HL-60 (cell line): ENCODE measurements around the gene PTPRG.

Experiments used
- DNase-seq, 2 experiments: peaks; one replicate each; pipeline ENCODE4 v3.0.0-alpha.2; 2010 to 2020; ENCODE audit warnings: low read depth in 1 of 2, low spot score in 1 of 2
- H3K27ac ChIP-seq: fragments of 250-450 bp; sonication (Bioruptor Pico); replicated peaks from 2 replicates; pipeline ENCODE4 v1.5.1; 2020; ENCODE audit warnings: mild to moderate bottlenecking, moderate library complexity
- H3K27me3 ChIP-seq: fragments of 250-450 bp; sonication (Bioruptor Pico); 2 replicates; pipeline ENCODE4 v1.5.1; 2021; ENCODE audit warnings: mild to moderate bottlenecking, moderate library complexity; ENCODE audit not compliant: insufficient read depth, poor library complexity, severe bottlenecking
- H3K4me3 ChIP-seq: replicated peaks from 2 replicates; pipeline ENCODE4 v1.5.1; 2011; ENCODE audit warnings: mild to moderate bottlenecking, control low read depth, low read length; ENCODE audit not compliant: insufficient read depth
- CTCF ChIP-seq: IDR thresholded peaks from one replicate; pipeline ENCODE4 v1.5.1; 2011; ENCODE audit warnings: low read length, control low read depth, inconsistent platforms; ENCODE audit not compliant: insufficient read depth
- GABPA ChIP-seq: IDR thresholded peaks from 2 replicates; pipeline ENCODE4 v1.6.1; 2012; ENCODE audit warnings: low read depth
- POLR2AphosphoS5 ChIP-seq: IDR thresholded peaks from 2 replicates; pipeline ENCODE4 v1.6.1; 2012; ENCODE audit warnings: low read depth
- REST ChIP-seq: IDR thresholded peaks from 2 replicates; pipeline ENCODE4 v1.6.1; 2012; ENCODE audit warnings: low read depth; ENCODE audit not compliant: insufficient replicate concordance
- SPI1 ChIP-seq: IDR thresholded peaks from 2 replicates; pipeline ENCODE4 v1.6.1; 2012; ENCODE audit warnings: low read depth, mild to moderate bottlenecking, borderline replicate concordance

PTPRG gene

DNA sequence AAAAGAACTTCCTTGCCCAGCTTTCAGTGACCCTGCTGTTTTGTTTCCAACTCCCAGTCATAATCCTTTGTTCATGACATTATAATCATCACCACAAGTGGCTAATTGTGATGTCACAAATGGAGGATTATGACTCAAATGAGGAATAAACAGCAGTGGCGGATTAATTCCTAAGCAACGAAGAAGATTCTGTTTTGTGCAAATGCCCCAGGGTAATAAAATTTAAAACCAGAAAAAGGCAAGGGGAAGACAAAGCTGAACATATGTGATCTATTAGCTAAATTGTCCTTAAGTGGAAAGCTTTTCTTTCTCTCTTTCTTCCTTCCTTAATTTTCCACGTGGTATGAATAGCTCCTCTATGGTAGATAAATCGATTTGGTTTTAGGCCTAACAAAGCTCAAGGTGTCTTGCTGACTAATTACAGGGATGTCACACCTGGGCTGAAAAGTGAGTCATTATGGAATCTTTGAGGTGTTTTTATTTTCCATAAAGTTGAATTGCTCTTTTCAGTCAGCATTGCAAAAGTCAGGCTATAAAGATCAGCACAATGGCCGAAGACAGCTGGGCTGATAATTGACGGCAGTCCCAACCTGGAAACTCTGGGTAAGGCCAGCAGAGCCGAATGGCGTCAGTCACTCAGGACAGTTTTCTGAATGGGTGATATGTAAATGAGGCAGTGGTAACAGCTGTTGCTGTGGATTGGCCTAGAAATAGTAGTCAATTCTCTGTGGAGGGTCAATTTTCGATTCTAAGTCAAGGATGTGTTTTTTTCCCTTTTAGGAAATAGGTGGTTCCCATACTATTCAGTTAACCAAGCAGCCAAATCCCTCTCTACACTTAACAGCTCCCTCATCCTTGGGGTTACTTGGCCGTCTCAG, 121.5 kb downstream of the PTPRG start:
- DNase-seq: no peak
- TF ChIP-seq GABPA (no peak), CTCF (no peak), POLR2AphosphoS5 (no peak), SPI1 (no peak), REST (no peak)
- H3K27me3 ChIP-seq: no peaks in the 10 kb centered on the region
- no peak overlapping the region for H3K27ac ChIP-seq
- H3K4me3 ChIP-seq: no peak overlapping the region

DNA sequence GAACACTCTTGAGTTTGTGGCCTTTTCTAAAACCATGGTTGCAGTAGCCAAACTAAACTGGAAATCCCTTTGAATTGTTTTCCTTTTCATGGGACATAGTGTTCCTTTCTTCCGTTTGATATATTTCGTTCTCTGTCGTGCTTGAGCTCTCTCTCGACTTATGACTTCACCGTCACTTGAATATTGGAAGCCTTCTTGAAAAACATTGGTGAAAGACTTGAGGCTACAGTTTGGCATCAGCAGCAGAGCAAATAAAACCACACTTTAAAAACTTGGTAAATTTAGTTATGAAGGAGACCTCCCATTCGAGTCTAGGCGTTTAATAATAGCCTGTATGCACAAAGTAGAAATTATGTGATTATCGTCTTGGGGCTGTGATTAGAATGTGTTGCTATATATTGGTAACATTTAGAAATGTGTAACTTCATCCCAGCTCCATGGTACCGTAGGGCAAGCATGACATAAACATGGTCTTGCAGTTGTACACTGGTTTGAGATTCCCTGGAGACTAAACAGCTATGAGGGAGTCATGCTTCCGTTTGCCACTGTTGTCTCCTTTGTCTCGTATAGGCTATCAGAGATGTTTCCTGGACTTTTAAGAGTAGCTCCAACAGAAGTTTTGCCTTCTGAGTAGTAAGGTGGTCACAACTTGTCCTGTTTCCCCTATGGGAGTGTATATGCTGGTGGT, 122.3 kb downstream of the PTPRG start:
- no peak overlapping the region for H3K4me3 ChIP-seq
- TF ChIP-seq POLR2AphosphoS5: no peak
- no peak for TF ChIP-seq CTCF
- no peak for TF ChIP-seq REST
- TF ChIP-seq GABPA: no peak
- TF ChIP-seq SPI1: no peak
- H3K27me3 ChIP-seq: no peaks in the 10 kb centered on the region
- no peak for DNase-seq
- no peak overlapping the region for H3K27ac ChIP-seq

DNA sequence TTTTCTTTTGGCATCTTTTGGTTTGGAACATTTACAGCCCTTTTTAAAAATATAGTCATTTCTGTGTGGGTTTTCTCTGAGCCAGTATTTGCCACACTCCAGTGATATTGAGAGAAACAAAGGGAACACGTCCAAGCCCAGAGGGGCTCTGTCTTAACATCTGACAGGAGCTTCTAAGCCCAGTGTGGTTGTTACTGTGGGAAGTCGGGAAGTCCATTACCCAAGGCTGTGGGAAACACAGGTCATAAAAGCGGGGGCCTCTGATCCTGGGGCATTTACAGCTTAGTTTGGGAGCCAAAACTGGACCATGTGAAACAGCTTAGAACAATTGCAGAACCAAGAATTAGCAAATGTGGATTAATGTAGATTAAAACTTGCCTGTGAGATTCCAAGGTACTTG, 123.0 kb downstream of the PTPRG start:
- no peak overlapping the region for H3K4me3 ChIP-seq
- DNase-seq: no peak
- peaks cover under 1% of the 10 kb centered on the region for H3K27me3 ChIP-seq
- no peak for TF ChIP-seq CTCF
- no peak for TF ChIP-seq GABPA
- TF ChIP-seq POLR2AphosphoS5: no peak
- TF ChIP-seq REST: no peak
- no peak for TF ChIP-seq SPI1
- no peak overlapping the region for H3K27ac ChIP-seq
